Central memory CD8-positive, alpha-beta T cell (primary cell): ENCODE measurements around the gene RGS3.

Source experiments
- ATAC-seq: fragments of 150-1000 bp; cut with Tn5 transposase; replicated peaks from 2 replicates; pipeline ENCODE4 v1.10.0; 2022; ENCODE audit warnings: mild to moderate bottlenecking, moderate FRiP score, moderate number of reproducible peaks; ENCODE audit not compliant: poor library complexity, severe bottlenecking; ENCODE audit errors: extremely low read depth
- DNase-seq, 2 donors: peaks; one replicate each; pipeline ENCODE4 v3.0.0; 2021; ENCODE audit warnings: low spot score in 2 of 2
- H3K27ac Mint-ChIP-seq: one replicate; pipeline ENCODE4 v1.8.0; 2022; ENCODE audit warnings: low read depth, mild to moderate bottlenecking, moderate library complexity, mixed read lengths
- H3K27me3 Mint-ChIP-seq: one replicate; pipeline ENCODE4 v1.8.0; 2022; ENCODE audit warnings: mixed read lengths
- H3K36me3 Mint-ChIP-seq: one replicate; pipeline ENCODE4 v1.8.0; 2022; ENCODE audit warnings: mild to moderate bottlenecking, moderate library complexity, mixed read lengths; ENCODE audit not compliant: insufficient read depth
- H3K4me1 Mint-ChIP-seq: one replicate; pipeline ENCODE4 v1.8.0; 2022; ENCODE audit warnings: mixed read lengths
- H3K4me3 Mint-ChIP-seq: one replicate; pipeline ENCODE4 v1.8.0; 2022; ENCODE audit warnings: mild to moderate bottlenecking, moderate library complexity, mixed read lengths
- H3K9me3 Mint-ChIP-seq: one replicate; pipeline ENCODE4 v1.8.0; 2022; ENCODE audit warnings: mixed read lengths

RGS3 gene

DNA sequence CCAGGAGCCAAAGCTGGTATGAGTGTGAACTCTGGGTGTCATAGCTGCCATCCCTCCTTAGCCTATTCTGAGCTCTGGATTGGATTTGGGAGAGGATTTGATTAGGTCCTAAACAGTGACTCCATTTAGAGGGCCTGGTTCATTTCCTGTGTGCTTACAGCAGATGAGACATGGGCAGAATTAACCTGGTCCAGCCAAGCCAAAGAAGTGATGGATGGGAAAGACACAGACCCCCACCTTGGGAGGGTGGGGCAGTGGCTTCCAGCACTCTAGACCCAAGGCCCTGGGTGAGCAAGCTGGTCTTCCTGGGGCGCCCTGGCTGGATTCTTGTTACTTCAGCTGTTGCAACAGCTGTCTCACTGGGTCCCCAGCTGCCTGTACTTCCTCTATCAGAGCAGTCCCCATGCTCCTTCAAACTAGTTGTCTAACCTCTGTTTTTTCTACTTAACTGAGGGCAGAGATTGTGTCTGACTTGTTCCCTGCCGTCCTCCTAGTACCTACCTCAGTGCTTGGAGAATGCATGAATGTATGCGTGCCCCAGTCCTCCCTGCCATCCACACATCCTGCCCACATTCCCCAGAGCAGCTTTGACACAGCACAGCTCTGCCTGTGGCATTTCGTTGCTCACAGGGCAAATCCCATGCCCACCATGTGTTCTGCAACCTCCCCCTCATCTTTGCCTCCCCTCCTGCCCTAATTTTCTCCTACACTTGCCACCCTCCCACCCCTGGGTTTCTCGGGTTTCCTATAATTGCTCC, 115.9 kb downstream of the RGS3 start:
- peak; percentile 19 for ATAC-seq
- DNase-seq, result no peak

DNA sequence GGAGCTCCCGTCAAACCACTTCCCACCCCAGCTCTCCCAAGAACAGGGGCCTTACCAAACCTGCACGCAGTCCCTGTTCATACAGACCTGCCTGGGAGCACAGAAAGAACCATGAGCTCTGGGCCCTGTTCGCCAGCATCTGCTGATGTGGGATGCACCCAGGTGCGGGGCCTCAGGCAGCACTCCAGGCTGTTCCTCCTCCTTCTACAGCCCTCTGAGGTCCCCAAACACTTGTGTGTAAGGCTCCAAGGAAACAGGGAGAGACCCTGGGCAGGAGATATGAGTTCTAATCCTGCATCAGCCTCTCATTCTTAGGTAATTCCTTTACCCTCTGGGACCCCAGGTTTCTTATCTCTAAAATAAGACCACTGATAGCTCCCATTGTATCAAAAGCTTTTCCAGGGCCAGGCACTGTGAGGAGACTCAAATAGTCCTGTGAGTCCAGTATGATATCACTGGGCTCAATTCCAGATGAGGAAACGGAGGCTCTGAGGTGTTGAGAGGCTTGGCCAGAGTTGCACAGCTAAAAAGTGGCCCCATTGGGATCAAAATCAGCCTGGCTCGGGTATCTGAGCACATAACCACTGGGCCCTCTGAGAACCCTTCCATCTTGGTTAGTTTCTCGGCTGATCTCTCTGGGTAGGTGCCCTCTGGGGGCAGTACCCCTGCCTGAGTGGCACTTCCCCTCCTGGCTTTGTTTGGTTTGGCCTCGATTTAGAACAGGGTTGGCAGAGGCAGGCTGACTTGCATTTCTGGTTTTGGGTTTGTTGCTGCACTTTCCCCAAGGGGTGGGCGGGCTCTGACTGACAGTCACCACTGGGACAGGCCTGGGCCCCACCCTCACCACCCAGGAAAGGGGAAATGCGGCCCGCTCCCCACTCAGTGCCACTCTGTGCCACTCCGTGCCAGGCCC, 116.8 kb downstream of the RGS3 start:
- ATAC-seq (no peak), DNase-seq (peak in 1 of 2 donors; percentile 25)
- no peaks in the 10 kb centered on the region for H3K27me3 Mint-ChIP-seq
- H3K4me3 Mint-ChIP-seq, result peak overlapping the region; percentile 83
- peaks cover 28% of the 10 kb centered on the region for H3K36me3 Mint-ChIP-seq
- H3K27ac Mint-ChIP-seq, result peak overlapping the region; percentile 88
- H3K9me3 Mint-ChIP-seq, result no peaks in the 10 kb centered on the region
- H3K4me1 Mint-ChIP-seq, result peaks cover 84% of the 10 kb centered on the region

More for the DNA sequence above, 115.9 kb downstream of the RGS3 start:
- Mint-ChIP-seq H3K4me1 (peaks cover 84% of the 10 kb centered on the region), H3K36me3 (peaks cover 24% of the 10 kb centered on the region), H3K27me3 (no peaks in the 10 kb centered on the region), H3K4me3 (peak overlapping the region; percentile 83), H3K9me3 (no peaks in the 10 kb centered on the region), H3K27ac (peak overlapping the region; percentile 88)

DNA sequence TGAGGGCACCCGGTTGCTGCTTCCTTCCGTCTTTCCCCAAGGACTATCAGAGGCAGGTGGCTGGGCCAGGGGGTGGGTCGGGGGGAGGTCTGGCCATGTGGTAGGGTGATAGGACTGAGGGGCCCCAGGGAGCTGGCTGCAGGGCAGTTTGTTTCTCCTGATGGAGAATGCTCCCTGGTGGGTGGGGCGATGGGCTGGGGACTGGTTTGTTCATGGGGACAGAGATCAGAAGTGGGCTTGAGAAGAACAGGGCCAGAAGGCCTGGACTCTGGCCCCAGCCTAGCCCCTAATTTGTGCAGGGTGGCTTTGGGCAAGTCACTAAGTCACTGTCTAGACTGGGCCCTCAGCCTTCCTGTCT, 117.4 kb downstream of the RGS3 start:
- ATAC-seq (no peak), DNase-seq (no peak)
- peak overlapping the region; percentile 88 for H3K27ac Mint-ChIP-seq
- H3K4me3 Mint-ChIP-seq, result peak overlapping the region; percentile 83
- peaks cover 84% of the 10 kb centered on the region for H3K4me1 Mint-ChIP-seq
- H3K36me3 Mint-ChIP-seq, result peaks cover 29% of the 10 kb centered on the region
- no peaks in the 10 kb centered on the region for H3K27me3 Mint-ChIP-seq
- no peaks in the 10 kb centered on the region for H3K9me3 Mint-ChIP-seq

DNA sequence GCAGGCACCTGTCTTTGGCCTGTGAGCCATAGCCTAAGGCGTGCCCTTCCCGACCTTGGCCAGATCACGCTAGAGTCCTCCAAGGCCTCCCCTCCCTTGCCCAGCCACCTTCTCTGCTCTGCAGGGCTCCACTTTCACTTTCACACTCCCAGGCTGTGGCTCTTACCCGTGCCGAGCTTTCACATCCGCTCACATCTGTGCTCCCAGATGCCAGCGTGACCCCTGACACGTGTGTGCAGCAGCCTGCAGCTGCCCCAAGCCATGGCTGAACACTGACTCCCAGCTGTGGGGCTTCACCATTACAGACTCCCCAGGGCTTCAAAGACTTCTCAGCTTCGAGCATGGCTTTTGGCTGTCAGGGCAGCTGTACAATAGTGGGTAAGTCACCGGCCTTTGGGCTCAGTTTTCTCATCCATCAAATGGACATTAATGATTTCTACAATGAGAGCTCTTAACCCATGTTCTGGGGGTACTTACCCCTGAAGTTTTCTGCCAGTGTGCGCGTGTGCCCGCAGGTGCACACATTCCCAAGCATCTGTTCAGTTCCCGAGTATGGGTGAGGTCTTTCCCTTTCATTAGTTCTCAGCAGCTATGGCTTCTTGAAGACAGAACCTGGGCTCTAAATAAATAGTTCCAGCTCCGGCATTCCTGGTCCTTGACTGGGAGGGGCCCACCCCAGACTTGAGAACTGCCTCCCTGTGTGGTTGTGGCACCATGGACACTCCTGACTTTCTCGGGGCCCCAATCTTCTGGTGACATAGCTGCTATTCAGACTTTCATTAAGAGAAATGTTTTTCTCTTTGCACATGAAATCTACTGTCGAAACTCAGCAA, 118.6 kb downstream of the RGS3 start:
- H3K9me3 Mint-ChIP-seq, result no peaks in the 10 kb centered on the region
- peaks cover 35% of the 10 kb centered on the region for H3K36me3 Mint-ChIP-seq
- peaks cover 89% of the 10 kb centered on the region for H3K4me1 Mint-ChIP-seq
- H3K27me3 Mint-ChIP-seq, result no peaks in the 10 kb centered on the region
- peak; percentile 53 to 74 for DNase-seq
- peak overlapping the region; percentile 88 for H3K27ac Mint-ChIP-seq
- peak overlapping the region; percentile 83 for H3K4me3 Mint-ChIP-seq
- peak; percentile 77 for ATAC-seq

DNA sequence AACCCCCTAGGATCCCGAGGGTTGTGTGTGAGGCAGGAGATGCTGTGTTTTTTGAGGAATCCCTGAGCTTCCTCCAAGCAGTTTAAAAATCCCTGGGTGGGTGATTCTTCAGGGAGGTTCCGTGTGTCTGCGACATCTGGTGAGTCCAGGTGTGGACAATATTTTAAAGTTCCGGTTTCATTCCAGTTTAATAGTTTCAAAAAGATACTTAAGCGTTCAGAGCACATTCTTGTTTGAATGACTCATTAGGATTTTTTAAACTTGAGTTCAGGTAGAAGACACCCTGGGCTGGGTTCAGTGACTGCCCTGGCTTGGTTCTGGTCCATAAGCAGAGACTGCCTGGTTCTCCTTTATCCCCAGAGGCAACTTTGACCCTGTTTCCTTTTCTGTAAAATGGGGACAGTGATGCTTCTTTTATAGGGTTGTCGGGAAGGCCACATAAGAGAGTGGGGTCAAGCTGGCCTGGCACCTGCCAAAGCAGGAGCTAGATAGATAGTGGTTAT, 119.2 kb downstream of the RGS3 start:
- Mint-ChIP-seq H3K4me3 (peak overlapping the region; percentile 83), H3K4me1 (peaks cover 84% of the 10 kb centered on the region), H3K27ac (no peak overlapping the region), H3K9me3 (no peaks in the 10 kb centered on the region), H3K36me3 (peaks cover 35% of the 10 kb centered on the region), H3K27me3 (no peaks in the 10 kb centered on the region)
- DNase-seq (no peak), ATAC-seq (no peak)

DNA sequence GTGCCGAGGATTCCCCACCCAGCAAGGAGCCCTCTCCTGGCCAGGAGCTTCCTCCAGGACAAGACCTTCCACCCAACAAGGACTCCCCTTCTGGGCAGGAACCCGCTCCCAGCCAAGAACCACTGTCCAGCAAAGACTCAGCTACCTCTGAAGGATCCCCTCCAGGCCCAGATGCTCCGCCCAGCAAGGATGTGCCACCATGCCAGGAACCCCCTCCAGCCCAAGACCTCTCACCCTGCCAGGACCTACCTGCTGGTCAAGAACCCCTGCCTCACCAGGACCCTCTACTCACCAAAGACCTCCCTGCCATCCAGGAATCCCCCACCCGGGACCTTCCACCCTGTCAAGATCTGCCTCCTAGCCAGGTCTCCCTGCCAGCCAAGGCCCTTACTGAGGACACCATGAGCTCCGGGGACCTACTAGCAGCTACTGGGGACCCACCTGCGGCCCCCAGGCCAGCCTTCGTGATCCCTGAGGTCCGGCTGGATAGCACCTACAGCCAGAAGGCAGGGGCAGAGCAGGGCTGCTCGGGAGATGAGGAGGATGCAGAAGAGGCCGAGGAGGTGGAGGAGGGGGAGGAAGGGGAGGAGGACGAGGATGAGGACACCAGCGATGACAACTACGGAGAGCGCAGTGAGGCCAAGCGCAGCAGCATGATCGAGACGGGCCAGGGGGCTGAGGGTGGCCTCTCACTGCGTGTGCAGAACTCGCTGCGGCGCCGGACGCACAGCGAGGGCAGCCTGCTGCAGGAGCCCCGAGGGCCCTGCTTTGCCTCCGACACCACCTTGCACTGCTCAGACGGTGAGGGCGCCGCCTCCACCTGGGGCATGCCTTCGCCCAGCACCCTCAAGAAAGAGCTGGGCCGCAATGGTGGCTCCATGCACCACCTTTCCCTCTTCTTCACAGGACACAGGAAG, 120.2 kb downstream of the RGS3 start:
- DNase-seq (no peak), ATAC-seq (no peak)
- Mint-ChIP-seq H3K36me3 (peaks cover 37% of the 10 kb centered on the region), H3K27ac (peak overlapping the region; percentile 19), H3K9me3 (no peaks in the 10 kb centered on the region), H3K4me1 (peaks cover 73% of the 10 kb centered on the region), H3K4me3 (no peak overlapping the region), H3K27me3 (no peaks in the 10 kb centered on the region)

DNA sequence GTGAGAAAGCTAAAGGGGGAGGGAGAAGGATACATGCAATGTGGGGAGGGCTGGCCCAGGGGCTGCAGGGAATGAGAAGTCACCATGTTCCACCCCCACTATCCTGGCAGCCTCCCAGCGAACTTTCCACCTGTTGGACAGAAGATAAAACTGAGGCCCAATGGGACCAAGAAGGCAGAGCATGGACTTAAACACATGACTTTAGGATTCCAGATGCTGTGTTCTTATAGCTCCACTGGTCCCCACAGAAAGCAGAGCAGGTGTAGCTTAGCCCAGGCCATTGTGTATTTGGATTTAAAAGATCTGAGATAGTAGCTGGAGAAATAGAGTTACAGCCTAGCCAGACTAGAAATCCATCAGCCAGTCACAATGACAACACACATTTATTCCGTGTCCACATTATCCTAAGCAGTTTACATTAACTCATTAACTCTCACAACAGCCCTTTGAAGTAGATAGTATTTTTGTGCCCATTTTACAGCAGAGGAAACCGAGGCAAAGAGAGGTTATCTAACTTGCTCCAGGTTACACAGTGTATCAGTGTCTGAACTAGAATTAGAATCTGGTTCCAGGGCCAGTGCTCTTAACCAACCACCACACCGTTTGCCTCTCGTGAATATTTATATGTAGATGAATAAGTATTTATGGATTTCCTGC, 121.0 kb downstream of the RGS3 start:
- Mint-ChIP-seq H3K36me3 (peaks cover 32% of the 10 kb centered on the region), H3K4me1 (peaks cover 71% of the 10 kb centered on the region), H3K4me3 (no peak overlapping the region), H3K9me3 (no peaks in the 10 kb centered on the region), H3K27ac (no peak overlapping the region), H3K27me3 (no peaks in the 10 kb centered on the region)
- DNase-seq, result no peak
- ATAC-seq, result no peak

DNA sequence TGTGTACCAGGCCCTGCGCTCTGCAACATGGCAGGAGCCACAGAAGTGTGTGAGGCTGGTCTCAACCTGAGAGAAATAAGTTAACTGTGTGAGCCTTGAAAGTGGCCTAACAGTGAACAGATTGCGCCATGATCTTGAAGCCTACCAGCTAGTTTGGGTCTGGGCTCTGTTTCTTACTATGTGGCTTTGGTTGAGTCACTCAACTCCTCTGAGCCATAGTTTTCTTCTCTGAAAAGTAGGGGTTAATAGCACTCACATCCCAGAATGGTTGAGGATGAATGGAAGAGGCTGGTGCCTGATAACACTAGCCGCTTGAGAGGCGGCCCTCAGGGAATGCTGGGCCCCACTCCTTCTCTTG, 121.5 kb downstream of the RGS3 start:
- ATAC-seq (no peak), DNase-seq (no peak)
- Mint-ChIP-seq H3K36me3 (peaks cover 32% of the 10 kb centered on the region), H3K9me3 (no peaks in the 10 kb centered on the region), H3K27ac (no peak overlapping the region), H3K27me3 (no peaks in the 10 kb centered on the region), H3K4me1 (peaks cover 66% of the 10 kb centered on the region), H3K4me3 (no peak overlapping the region)

DNA sequence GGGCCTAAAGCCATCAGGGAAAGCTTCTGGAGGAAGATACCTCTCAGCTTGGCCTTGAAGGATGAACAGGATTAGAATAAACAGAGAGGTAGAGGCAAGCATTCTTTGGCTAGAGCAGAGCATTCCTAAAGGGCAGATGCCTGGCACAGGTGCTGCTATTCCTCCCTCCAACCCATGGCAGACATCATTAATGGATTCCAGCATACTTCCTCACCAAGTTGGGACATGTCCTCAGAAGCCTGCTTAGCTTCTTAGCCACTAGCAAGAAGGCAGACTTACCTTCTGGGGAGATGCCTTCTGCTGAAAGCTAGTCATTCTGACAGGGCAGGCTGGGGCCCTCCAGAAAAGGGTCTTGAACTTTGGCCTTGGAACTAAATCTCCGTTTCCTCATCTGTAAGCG, 122.0 kb downstream of the RGS3 start:
- DNase-seq (no peak), ATAC-seq (no peak)
- Mint-ChIP-seq H3K4me1 (peaks cover 61% of the 10 kb centered on the region), H3K27ac (no peak overlapping the region), H3K36me3 (peaks cover 34% of the 10 kb centered on the region), H3K4me3 (no peak overlapping the region), H3K27me3 (no peaks in the 10 kb centered on the region), H3K9me3 (no peaks in the 10 kb centered on the region)

DNA sequence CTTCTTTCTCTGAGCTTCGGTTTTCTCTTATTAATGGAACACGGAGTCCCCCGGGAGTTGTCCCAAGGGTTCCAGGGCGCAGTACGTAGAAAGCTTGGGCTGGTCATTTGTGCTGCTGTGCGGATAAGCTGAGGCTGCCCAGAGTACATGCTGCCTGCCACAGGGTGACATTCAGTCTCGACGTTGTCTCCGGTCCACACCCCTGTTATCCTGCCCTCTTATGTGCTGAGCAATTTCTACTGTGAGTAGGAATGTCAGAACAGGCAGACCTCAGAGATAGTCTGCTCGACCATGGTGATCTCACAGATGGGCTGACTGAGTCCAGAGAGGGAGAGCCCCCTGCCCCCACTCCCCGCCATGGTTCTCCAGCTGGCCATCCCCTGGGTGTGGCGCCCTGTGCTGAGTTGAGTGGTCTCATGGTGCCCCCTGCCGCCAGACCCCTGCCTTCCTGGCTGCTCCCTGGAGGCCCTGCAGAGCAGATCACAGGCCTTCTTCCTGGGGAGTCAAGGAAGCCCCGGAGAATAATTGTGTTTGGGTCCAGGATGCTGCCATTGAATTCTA, 124.0 kb downstream of the RGS3 start:
- no peak for ATAC-seq
- H3K9me3 Mint-ChIP-seq, result no peaks in the 10 kb centered on the region
- no peaks in the 10 kb centered on the region for H3K27me3 Mint-ChIP-seq
- H3K4me3 Mint-ChIP-seq, result no peak overlapping the region
- DNase-seq, result no peak
- H3K36me3 Mint-ChIP-seq, result peaks cover 32% of the 10 kb centered on the region
- H3K4me1 Mint-ChIP-seq, result peaks cover 41% of the 10 kb centered on the region
- H3K27ac Mint-ChIP-seq, result no peak overlapping the region

DNA sequence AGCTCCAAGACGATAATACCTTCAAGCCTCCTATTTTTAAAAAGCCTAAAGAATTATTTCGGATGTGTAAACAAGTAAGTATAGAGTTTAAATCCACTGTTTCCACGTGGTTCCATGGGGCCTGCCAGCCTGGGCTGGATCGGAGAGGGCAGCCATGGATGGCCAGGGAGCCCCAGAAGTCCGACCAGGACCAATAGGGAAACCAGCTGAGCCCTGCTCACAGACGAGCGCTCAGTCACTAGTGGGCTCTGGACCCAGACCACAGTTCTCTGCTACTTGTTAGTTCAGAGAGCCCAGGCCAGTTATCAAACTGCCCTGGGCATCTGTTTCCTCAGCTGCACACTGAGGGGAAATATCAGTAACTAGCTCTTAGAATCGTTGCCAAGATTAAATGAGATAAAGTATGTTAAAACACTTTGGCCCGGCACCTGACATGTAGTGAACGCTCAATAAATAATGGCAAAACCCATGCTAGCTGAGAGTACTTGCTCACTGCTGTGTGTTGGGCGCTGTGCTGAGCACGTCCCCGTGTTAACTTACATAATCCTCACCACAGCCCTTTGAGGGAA, 124.8 kb downstream of the RGS3 start:
- peaks cover 28% of the 10 kb centered on the region for H3K36me3 Mint-ChIP-seq
- ATAC-seq (no peak), DNase-seq (no peak)
- H3K4me3 Mint-ChIP-seq, result no peak overlapping the region
- H3K9me3 Mint-ChIP-seq, result no peaks in the 10 kb centered on the region
- H3K27ac Mint-ChIP-seq, result no peak overlapping the region
- H3K4me1 Mint-ChIP-seq, result peaks cover 35% of the 10 kb centered on the region
- H3K27me3 Mint-ChIP-seq, result no peaks in the 10 kb centered on the region
